22Rv1 (cell line): ENCODE results near the gene NELFB.

ENCODE experiments used
- CTCF ChIP-seq: fragments of 450-650 bp; IDR thresholded peaks from 2 replicates; pipeline ENCODE4 v1.5.1; 2017; ENCODE audit warnings: mild to moderate bottlenecking
- ZFX ChIP-seq: fragments of 450-650 bp; IDR thresholded peaks from 2 replicates; pipeline ENCODE4 v1.6.1; 2017; ENCODE audit warnings: antibody characterized with exemption, borderline replicate concordance

- TF ChIP-seq CTCF = no peak
- no peak for TF ChIP-seq ZFX
Observed at GRCh38 chr9:137232101-137232500, 23.0 kb upstream of the NELFB start.
